Activated T-cell treated with anti-CD3 and anti-CD28 coated beads for 48 hours (primary cell): ENCODE measurements around the gene GRAMD1A.
"Not testable (repeated sequence)": the region's sequence is repeated elsewhere in the genome, so short reads cannot be mapped to it uniquely, and the experiment has no call there.

Experiments used
- DNase-seq: peaks from one replicate; pipeline ENCODE4 v3.0.0-alpha.2; 2020; ENCODE audit warnings: low read depth

The GRAMD1A gene

GRCh38 chr19:35004517-35005255 is 4.6 kb downstream of the GRAMD1A start:
- DNase-seq = no peak

GRCh38 chr19:35005256-35005977 is 5.3 kb downstream of the GRAMD1A start:
- DNase-seq = no peak

GRCh38 chr19:35006007-35006341 is 5.9 kb downstream of the GRAMD1A start:
- not testable (repeated sequence) for DNase-seq

GRCh38 chr19:35006342-35006998 is 6.3 kb downstream of the GRAMD1A start:
- no peak for DNase-seq

- no peak for DNase-seq
Measured at GRCh38 chr19:35006999-35007365, 6.9 kb downstream of the GRAMD1A start.

- not testable (repeated sequence) for DNase-seq
Measured at GRCh38 chr19:35007427-35007826, 7.3 kb downstream of the GRAMD1A start.

- DNase-seq = no peak
Measured at GRCh38 chr19:35008891-35009341, 8.8 kb downstream of the GRAMD1A start.

- no peak for DNase-seq
Measured at GRCh38 chr19:35009424-35010415, 9.6 kb downstream of the GRAMD1A start.

- no peak for DNase-seq
Measured at GRCh38 chr19:35011091-35011689, 11.1 kb downstream of the GRAMD1A start.

GRCh38 chr19:35011737-35012682 is 11.9 kb downstream of the GRAMD1A start:
- no peak for DNase-seq

- DNase-seq = peak; percentile 78
Measured at GRCh38 chr19:35013041-35013819, 13.1 kb downstream of the GRAMD1A start.

- no peak for DNase-seq
Measured at GRCh38 chr19:35013820-35014754, 14.0 kb downstream of the GRAMD1A start.

GRCh38 chr19:35014774-35015173 is 14.7 kb downstream of the GRAMD1A start:
- DNase-seq = not testable (repeated sequence)

GRCh38 chr19:35015270-35015953 is 15.3 kb downstream of the GRAMD1A start:
- DNase-seq = no peak

GRCh38 chr19:35015954-35016351 is 15.8 kb downstream of the GRAMD1A start:
- DNase-seq = no peak

GRCh38 chr19:35017507-35017906 is 17.4 kb downstream of the GRAMD1A start:
- no peak for DNase-seq

GRCh38 chr19:35018379-35018778 is 18.3 kb downstream of the GRAMD1A start:
- DNase-seq = no peak

- no peak for DNase-seq
Measured at GRCh38 chr19:35019144-35019543, 19.0 kb downstream of the GRAMD1A start.
